Measurements from ENCODE around the gene ANKDD1B.

DNA sequence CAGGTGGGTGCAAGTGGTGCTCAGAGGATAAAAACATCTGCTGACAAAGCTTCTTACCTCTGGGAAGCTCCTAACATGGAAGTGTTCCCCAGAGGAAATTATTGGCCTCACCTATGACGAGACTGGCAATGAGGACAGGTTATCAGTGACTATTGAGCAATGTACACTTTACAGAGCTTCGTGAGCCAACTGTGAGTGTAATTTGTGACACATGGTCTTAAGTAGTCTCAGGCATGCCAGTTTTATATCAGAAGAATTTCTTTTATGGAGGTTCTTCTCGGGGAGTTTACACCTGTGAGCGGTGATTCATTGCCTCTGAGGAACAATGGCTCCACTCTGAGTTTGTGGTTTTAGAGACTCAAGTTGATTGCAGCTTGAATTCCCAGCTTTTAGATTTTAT lies 11.3 kb downstream of the ANKDD1B start:
- TF ChIP-seq POLR2A (IDR thresholded peaks at IDR 0.05): no peak
- TF ChIP-seq, protein P1, sequence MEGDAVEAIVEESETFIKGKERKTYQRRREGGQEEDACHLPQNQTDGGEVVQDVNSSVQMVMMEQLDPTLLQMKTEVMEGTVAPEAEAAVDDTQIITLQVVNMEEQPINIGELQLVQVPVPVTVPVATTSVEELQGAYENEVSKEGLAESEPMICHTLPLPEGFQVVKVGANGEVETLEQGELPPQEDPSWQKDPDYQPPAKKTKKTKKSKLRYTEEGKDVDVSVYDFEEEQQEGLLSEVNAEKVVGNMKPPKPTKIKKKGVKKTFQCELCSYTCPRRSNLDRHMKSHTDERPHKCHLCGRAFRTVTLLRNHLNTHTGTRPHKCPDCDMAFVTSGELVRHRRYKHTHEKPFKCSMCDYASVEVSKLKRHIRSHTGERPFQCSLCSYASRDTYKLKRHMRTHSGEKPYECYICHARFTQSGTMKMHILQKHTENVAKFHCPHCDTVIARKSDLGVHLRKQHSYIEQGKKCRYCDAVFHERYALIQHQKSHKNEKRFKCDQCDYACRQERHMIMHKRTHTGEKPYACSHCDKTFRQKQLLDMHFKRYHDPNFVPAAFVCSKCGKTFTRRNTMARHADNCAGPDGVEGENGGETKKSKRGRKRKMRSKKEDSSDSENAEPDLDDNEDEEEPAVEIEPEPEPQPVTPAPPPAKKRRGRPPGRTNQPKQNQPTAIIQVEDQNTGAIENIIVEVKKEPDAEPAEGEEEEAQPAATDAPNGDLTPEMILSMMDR (IDR thresholded peaks at IDR 0.05): no peak
